Occipital lobe (tissue), 2 donors: Measurements from ENCODE around the gene ELANE. TPM values are rescaled to one million over a fixed set of nuclear protein-coding genes. Genes with fewer than 3 reads are reported as not detected.
"Not testable (repeated sequence)": the region's sequence is repeated elsewhere in the genome, so short reads cannot be mapped to it uniquely, and the experiment has no call there.

ENCODE experiments used
- DNase-seq: peaks from one replicate; lab custom pipeline; 2025; lab: John Stamatoyannopoulos, UW
- total RNA-seq: library from RNA; depleted of rRNA; stranded (reverse); fragments of >200 nt; gene quantifications from one replicate; pipeline ENCODE4 v1.2.3, GENCODE V29; 2014

The ELANE gene
- total RNA-seq, 1 donor from 2014 or later, result not detected

DNA sequence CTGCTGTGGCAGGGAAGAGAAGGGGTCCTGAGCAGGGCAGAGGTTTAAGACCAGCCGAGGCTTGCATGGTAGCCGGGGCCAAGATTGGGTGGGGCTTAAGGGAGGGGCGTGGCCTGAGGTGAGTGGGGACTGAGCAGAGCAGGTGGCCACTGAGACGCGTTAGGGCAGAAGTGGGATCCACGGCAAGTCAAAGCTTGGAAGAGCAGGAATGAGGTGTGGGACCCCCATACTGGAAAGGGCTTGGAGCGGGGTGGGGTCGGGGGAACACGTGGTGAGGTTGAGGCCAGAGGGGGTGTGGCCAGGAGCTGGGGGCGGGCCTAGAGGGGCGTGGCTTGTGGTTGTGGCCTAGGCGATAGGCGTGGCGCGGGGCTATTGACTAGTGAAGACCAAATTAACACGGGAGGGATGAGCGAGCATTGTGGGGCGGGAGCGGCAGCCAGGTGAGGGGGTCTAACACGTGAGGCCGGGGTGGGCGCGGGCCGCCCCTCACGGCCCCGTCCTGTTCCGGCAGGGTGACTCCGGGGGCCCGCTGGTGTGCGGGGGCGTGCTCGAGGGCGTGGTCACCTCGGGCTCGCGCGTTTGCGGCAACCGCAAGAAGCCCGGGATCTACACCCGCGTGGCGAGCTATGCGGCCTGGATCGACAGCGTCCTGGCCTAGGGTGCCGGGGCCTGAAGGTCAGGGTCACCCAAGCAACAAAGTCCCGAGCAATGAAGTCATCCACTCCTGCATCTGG lies 10.6 kb downstream of the ELANE start:
- DNase-seq, result no peak

DNA sequence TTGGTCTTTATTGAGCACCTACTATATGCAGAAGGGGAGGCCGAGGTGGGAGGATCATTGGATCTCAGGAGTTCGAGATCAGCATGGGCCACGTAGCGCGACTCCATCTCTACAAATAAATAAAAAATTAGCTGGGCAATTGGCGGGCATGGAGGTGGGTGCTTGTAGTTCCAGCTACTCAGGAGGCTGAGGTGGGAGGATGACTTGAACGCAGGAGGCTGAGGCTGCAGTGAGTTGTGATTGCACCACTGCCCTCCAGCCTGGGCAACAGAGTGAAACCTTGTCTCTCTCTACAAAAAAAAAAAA lies 11.2 kb downstream of the ELANE start:
- DNase-seq, result no peak

DNA sequence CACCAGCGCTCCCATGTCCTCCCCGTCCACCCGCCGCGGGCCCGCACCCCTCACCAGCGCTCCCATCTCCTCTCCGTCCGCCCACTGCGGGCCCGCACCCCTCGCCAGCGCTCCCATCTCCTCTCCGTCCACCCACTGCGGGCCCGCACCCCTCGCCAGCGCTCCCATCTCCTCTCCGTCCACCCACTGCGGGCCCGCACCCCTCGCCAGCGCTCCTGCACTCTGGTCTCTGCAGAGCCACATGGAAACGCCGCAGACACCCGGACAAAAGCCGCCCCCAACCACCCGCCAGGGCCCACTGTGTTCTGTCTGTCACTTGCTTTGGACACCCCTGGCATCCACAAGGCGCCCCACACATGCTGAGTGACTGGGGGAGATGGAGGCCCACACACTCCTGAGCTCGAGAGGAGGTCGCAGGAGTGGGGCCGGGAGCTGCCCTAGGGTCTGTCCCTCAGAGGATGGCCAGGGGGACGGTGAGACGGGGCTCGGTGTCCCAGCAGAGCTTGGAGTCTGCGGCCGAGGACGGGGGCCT lies 14.7 kb downstream of the ELANE start:
- DNase-seq, result no peak

DNA sequence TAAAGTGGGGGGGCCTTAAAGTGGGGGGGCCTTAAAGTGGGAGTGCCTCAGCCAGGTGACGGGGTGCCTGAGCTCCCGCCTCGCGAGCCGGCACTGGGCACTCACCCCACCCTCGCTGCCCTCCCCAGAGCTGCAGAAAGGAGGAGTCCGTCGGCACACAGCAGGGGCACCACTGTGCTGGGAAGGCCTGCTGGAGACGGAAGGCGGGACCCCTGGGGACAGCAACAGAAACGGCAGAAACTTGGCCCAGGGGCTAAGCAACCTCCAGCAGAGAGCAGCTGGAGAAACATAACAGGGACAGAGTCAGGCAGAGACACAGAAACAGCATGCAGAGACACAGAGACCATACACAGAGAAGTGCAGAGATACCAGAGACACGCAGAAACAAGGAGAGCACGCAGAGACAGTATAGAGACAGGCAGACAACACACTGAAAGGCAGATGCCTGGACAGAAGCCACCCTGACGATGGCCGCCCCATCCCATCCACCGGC lies 15.2 kb downstream of the ELANE start:
- no peak for DNase-seq

DNA sequence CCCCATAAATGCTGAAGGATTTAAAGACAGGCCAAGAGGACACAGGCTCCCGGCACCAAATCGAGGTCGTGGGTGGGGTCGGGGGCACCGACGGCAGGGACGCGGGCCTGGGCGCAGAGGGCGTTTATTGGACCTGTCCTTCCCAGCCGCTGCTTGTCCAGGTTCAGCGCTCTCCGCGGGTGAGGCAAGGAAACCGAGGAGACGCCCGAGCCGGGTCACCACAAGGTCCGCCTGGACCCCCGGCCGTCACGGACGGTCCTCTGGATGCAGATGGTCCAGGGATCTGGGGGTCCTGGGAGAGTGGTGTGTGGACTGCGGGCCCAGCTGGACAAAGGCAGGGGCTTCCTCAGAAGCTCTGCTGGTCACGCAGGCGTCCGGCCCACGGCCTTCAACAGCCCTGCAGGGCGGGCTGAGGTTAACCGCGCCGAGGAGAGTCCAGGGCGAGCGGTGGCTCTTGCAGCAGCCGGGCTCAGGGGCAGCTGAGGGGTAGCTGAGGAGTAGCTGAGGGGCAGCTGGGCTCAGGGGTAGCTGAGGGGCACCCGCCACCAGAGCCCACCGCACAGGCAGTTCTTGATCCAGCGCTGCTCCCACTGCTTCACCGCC lies 15.9 kb downstream of the ELANE start:
- no peak for DNase-seq

DNA sequence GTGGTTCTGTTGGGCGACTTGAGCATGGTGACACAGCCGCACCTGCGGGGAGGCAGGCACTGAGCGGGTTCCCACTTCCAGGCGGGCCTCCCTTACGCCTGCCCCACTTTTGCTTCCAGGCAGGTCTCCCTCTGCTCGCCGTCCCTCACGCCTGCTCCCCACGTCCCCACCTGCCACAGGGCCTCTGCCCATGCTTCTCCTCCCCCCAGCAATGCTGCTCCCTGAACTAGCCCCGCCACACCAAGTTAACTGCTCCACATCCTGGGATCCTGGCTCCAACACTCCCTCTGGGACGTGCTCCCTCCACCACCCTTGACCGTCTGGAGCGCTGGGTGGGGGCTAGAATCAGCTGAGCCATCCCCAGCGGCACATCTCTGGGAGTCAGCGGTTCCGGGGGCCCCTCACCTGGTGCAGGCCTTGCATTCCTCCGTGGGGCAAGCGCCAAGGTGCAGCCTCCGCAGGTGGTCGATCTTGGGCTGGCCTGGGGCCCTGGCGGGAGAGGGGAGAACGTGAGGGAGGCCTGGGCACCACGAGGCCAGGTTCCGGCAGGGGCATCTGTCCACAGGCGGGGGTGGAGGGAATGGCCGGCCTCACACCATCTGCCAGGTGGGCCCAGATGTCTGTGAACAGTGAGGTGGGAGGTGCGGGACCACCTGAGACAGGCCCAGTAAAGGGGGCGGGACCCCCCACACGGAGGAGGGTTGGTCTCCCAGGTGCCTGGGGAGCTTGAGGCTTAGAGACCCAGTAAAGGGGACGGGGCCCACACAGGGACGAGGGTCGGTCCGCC lies 16.5 kb downstream of the ELANE start:
- no peak for DNase-seq

DNA sequence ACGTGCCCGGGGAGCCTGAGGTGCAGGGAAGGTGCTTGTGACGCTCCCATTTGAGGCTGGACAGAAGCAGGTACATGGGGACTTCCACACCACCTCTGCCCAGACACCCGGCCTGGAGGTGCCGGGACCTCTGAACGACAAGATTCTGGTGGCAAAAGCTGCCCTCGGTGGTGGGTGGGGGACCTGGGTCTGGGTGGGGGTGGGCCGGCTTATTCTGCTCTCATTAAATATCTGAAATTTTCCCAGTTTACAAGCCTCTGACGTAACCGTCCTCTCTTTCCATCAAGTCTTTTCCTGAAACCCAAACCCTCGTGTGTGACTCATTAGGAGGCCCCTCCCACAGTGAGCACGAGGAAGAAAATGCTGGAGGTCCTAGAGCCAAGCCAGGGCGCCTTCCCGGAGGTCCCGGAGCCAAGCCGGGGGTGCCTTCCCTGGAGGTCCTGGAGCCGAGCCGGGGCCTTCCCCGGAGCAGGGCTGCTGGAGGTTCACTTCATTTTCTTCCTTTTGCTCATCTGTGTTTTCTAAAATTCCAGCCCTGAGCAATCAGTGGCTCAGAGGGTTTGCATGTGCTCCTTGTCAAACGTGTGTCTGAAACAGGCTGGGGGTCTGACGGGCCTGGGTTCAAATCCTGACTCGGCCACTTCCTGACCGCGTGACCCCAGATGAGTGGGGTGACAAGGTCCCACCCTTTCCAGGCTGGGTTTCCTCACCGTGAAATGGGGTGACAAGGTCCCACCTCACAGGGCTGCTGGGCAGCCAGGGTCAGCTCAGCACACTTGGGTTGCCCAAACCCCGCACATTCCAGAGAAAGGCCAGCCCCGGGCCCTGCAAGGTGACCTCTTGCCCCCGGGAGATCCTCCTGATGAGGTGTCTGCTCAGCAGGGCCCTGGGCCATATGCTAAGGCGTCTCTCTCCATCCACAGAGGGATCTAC lies 17.4 kb downstream of the ELANE start:
- no peak for DNase-seq

DNA sequence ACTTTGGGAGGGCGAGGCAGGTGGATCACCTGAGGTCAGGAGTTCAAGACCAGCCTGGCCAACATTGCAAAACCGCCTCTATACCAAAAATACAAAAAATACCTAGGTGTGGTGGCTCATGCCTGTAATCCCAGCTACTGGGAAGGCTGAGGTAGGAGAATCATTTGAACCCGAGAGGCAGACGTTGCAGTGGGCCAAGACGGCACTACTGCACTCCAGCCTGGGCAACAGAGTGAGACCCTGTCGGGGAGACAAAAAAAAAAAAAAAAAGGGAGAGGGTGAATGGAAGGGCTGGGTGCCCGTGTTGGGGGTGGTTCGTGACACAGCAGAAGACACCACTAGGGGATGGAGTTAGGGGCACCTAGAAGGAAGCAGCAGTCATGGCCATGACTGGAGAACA lies 18.2 kb downstream of the ELANE start:
- no peak for DNase-seq

DNA sequence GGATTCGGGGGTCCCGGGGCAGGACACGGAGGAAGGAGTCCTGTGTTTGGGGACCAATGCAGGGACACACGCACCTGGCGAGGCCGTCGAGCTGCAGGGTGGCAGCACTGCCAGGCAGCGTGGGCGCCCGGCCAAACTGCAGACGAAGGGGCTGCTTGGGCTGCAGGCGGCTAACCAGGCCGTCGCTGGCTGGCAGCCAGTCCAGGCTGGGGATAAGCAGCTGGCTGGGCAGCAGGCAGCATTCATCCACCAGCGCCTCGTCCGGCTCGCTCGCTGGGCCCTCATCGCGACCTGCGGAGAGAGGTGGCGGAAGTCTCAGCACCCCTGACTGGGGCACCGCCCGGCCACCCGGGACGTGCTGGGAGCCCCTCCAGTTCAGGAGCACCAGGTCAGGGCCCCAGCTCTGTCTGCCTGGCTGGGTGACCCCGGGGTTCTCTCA lies 18.9 kb downstream of the ELANE start:
- DNase-seq, result no peak

DNA sequence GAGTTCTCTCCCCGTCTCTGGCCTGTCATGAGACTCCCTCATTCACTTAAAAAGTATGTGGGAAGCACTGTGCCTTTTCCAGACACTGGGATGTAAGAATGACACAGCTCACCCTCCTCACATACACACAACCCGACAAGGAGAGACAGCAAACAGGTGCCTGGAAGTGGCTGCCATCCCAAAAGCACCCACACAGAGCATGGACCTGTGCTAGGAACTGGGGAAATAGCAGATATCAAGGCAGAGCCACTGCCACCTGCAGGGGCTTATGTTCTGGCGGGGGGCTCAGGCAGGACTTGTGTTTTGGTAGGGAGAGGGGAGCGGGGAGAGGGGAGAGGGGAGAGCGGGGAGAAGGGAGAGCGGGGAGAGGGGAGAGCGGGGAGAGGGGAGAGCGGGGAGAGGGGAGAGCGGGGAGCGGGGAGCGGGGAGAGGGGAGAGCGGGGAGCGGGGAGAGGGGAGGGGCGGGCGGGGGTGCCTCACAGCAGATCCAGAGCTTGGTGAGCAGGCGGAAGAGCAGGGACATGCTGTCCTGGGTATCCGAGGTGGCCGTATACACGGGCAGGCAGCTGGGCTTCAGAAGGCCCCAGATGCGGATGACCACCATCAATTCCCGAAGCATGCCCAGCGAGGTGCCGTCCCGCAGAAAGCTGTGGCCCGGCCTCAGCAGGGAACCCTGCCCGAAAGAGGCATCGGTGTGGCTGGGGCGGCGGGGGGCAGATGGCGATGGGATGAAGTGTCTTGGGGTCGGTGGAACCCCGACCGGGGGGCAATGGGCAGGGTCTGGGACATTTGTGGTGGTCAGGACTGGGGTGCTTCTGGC lies 19.6 kb downstream of the ELANE start:
- no peak for DNase-seq

DNA sequence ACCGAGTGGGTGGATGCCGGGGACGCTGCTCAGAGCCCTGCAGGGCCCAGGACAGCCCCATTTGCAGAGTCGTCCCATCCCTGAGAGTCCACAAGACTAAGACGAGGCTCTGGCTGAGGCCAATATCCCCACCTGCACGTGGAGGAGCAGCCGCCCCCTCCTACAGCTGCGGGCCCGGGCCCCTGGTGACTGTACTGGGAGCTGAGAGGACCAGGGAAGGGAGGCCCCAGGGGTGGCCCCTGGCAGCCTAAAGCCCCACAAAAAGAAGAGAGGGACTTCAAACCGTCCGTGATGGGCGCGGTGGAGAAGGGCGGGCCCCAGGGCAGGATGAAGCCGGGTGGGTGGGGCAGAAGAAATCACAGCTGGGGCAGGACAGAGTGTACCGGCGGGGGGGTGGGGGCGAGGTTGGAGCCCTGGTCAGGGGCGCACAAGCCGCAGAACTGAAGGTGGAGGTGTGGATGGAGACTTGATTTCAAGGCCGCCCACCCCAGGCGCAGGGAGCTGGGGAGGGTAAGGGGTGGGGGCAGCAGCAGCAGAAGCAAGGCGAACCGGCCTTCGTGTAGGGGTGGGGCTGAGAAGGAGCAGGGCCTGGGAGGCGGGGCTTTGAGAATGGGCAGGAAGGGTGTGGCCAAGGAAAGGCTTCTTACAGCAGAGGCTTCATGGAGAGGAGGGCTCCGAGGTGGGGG lies 20.3 kb downstream of the ELANE start:
- DNase-seq, result no peak

DNA sequence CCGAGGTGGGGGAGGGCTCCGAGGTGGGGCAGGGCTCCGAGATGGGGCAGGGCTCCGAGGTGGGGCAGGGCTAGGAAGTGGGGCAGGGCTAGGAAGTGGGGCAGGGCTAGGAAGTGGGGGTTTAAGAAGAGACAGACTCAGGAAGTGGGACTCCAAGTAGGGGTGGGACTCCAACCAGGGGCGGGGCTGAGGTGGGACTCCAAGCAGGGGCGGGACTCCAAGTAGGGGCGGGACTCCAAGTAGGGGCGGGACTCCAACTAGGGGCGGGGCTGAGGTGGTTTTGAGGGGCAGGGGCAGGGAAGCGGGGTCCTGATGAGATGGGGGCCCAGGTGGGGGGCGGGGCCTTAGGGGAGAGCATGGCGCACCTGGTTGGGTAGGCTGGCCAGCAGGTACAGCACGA lies 21.0 kb downstream of the ELANE start:
- no peak for DNase-seq

DNA sequence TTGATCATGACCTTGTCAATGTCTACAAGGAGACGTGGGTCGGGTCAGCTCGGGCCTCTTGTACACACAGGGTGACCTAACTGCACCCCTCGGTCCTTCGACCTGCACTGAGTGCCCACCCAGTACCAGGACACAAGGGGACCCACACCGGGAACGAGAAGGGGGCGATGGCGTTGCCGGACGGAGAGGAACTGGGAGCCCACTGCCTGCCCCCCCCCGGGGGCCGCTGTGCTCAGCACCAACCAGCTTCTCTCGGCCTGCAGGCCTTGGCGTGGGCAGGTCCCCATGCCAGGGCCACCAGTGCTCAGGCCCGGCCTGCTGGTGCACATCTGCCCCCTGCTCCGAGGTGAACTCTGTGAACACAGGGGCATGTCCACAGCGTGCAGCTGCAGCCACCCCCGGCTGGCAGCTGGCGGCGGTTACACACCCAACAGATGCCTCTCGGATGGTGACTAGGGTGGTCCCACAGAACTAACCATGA lies 21.5 kb downstream of the ELANE start:
- no peak for DNase-seq

DNA sequence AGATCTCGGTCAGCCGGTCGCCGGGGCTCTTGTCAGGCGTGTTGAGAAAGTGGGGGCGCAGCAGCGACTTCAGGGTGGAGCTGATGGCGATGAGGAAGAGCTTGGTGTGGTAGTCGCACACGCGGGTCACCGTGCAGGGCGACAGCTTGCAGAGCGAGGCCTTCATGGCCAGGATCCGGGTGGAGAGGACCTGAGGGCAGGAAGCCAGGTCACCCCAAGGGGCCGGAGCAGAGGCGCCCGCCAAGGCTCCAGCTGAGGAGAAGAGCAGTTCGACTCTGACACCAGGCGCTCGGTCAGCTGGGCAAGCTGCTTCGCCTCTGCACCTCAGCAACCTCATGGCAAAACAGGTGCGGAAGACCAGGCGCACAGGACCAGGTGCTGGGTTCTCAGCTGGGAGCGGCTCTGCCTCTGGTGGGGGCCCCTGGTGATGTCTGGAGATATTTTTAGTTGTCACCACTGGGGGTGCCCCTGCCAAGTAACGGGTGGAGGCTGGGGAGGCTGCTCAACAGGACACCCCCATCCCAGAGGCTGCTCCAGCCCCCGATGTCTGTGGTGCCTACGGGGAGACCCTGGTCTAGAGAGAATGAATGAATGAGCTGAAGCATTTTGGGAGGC lies 23.3 kb downstream of the ELANE start:
- DNase-seq, result no peak

DNA sequence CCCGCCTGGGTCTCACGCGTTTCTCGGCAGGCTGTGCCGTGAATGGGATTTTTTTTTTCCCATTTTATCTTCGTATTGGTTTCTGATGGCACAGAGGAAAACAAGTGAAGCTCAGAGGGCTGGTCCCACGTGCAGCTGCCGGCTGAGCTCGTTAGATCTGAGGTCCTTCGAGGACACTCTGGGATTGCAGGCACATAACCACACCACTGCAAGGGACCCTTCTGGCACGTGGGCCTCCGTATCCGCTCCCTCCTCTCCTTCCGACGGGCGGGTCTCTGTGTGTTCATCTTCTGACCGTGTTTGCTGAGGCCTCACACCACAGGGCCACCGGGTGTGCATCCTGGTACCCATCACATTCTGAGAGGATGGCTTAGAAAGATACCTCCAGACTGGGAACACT lies 24.0 kb downstream of the ELANE start:
- no peak for DNase-seq

DNA sequence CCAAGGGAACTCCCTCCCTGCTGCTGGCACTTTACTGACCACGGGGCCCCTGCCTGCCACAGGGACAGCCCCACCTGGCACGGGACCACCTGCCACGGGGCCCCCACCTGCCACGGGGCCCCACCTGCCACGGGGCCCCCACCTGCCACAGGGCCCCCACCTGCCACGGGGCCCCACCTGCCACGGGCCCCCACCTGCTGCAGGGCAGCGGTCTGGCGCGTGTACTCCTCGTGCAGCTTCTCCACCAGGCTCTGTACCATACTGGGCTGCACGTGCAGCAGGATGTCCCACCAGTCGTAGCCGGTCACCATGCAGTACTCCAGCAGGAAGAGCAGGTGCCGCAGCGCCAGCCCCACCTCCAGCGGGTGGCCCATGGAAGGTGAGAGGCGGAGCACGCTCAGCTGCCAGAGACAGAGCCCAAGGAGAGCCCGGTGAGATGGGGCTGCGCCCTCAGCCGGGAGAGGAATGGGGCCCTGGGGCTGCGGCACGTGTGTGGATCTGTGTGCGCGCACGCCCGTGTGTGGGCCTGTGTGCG lies 24.7 kb downstream of the ELANE start:
- no peak for DNase-seq

DNA sequence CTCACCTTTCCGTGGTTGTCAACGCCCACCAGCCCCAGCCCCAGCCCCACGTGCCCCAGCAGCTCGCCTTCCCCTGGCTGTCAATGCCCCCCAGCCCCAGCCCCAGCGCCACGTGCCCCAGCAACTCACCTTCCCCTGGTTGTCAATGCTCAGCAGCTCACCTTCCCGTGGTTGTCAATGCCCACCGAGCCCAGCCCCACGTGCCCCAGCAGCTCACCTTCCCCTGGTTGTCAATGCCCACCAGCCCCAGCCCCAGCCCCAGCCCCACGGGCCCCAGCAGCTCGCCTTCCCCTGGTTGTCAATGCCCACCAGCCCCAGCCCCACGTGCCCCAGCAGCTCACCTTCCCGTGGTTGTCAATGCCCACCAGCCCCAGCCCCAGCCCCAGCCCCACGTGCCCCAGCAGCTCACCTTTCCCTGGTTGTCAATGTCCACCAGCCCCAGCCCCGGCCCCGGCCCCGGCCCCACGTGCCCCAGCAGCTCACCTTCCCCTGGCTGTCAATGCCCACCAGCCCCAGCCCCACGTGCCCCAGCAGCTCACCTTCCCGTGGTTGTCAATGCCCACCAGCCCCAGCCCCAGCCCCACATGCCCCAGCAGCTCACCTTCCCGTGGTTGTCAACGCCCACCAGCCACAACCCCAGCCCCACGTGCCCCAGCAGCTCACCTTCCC lies 26.0 kb downstream of the ELANE start:
- DNase-seq, result not testable (repeated sequence)
